Amygdala (tissue), 56 donors: Measurements from ENCODE around the gene GAPDH.
A peak's percentile ranks its signal among the peaks of the same experiment; 100 is the strongest.
"Not testable (repeated sequence)": the region's sequence is repeated elsewhere in the genome, so short reads cannot be mapped to it uniquely, and the experiment has no call there.

Source experiments
- DNase-seq, 56 donors: peaks; one replicate each; lab custom pipeline; 2025; lab: John Stamatoyannopoulos, UW

GAPDH gene

GRCh38 chr12:6533923-6534694 lies at the start of gene GAPDH:
Gene GAPDH (plus strand): TSS chr12:6534517. CDS start chr12:6534833, 316 bp downstream.
- peak; percentile 77 to 98 (median 95) for DNase-seq

GRCh38 chr12:6488240-6488639 lies 46.1 kb upstream of the GAPDH start:
- no peak for DNase-seq

GRCh38 chr12:6489449-6489848 lies 44.9 kb upstream of the GAPDH start:
- no peak for DNase-seq

- not testable (repeated sequence) for DNase-seq
Observed at GRCh38 chr12:6490673-6491072, 43.6 kb upstream of the GAPDH start.

- peak; percentile 47 to 97 (median 91) for DNase-seq
Observed at GRCh38 chr12:6492838-6493496, 41.4 kb upstream of the GAPDH start, which contains the start of gene MRPL51. Gene MRPL51 (minus strand): TSS chr12:6493262. CDS start chr12:6493136, 126 bp downstream.

- peak; percentile 56 to 98 (median 93) for DNase-seq
Observed at GRCh38 chr12:6493497-6494257, 40.6 kb upstream of the GAPDH start, which contains the start of gene NCAPD2. Gene NCAPD2 (plus strand): TSS chr12:6494102. CDS start chr12:6495099, 997 bp downstream.

- no peak for DNase-seq
Observed at GRCh38 chr12:6494258-6494743, 40.0 kb upstream of the GAPDH start.

- no peak for DNase-seq
Observed at GRCh38 chr12:6494968-6495367, 39.3 kb upstream of the GAPDH start.

GRCh38 chr12:6497291-6497690 lies 37.0 kb upstream of the GAPDH start:
- DNase-seq: peak in 17 of 56 donors; percentile 2 to 51 (median 18)

- DNase-seq: no peak
Observed at GRCh38 chr12:6500466-6500865, 33.9 kb upstream of the GAPDH start.

GRCh38 chr12:6507102-6507998 lies 27.0 kb upstream of the GAPDH start:
- DNase-seq: no peak

GRCh38 chr12:6508087-6508486 lies 26.2 kb upstream of the GAPDH start:
- no peak for DNase-seq

GRCh38 chr12:6520186-6520585 lies 14.1 kb upstream of the GAPDH start:
- no peak for DNase-seq

GRCh38 chr12:6522193-6522592 lies 12.1 kb upstream of the GAPDH start:
- no peak for DNase-seq

GRCh38 chr12:6523708-6524107 lies 10.6 kb upstream of the GAPDH start:
- DNase-seq: no peak

GRCh38 chr12:6524648-6525047 lies 9.7 kb upstream of the GAPDH start:
- peak in 2 of 56 donors; percentile 10 to 15 for DNase-seq

GRCh38 chr12:6526201-6526600 lies 8.1 kb upstream of the GAPDH start:
- DNase-seq: no peak

- DNase-seq: no peak
Observed at GRCh38 chr12:6526766-6527525, 7.4 kb upstream of the GAPDH start.

GRCh38 chr12:6527711-6528110 lies 6.6 kb upstream of the GAPDH start:
- no peak for DNase-seq
